ENCODE measurements around the gene IL11RA. TPM values are rescaled to one million over a fixed set of nuclear protein-coding genes. Genes with fewer than 3 reads are reported as not detected.

Gene IL11RA
- total and polyA plus RNA-seq, 9 of the 15 experiments (the other 6 are each of a cell fraction or from before 2014, with no cell fraction given), result 0.11 to 5.8 (median 2.8) TPM

- TF ChIP-seq ZC3H11A (IDR thresholded peaks at IDR 0.05; ENCODE audit: low read depth, low read length) (no peak), USF2 (CRISPR knock-in tag; IDR thresholded peaks at IDR 0.05) (peak; percentile 41), STAG1 (CRISPR knock-in tag; IDR thresholded peaks at IDR 0.05; ENCODE audit: borderline replicate concordance) (no peak), ZNF316 (IDR thresholded peaks at IDR 0.05) (no peak), NFATC3 (IDR thresholded peaks at IDR 0.05) (peak; percentile 89), ILF3 (IDR thresholded peaks at IDR 0.05; ENCODE audit: borderline replicate concordance) (no peak), SUPT5H (IDR thresholded peaks at IDR 0.05) (0 out of 2 replicates have a peak, but pooled peaks have one; percentile 48), HNRNPL (IDR thresholded peaks at IDR 0.05; ENCODE audit: low read depth, low read length) (peak; percentile 93), BCL6 (CRISPR knock-in tag; IDR thresholded peaks at IDR 0.05) (no peak), ILK (tag; IDR thresholded peaks at IDR 0.05; ENCODE audit: borderline replicate concordance, low read depth) (no peak), ZNF655 (CRISPR knock-in tag; IDR thresholded peaks at IDR 0.05) (no peak), ELK1 (CRISPR knock-in tag; IDR thresholded peaks at IDR 0.05) (no peak), XRCC4 (IDR thresholded peaks at IDR 0.05; ENCODE audit: extremely low read depth, insufficient read depth, insufficient read length) (no peak), ZNF407 (IDR thresholded peaks at IDR 0.05; ENCODE audit: low read depth) (no peak), CBX8 (IDR thresholded peaks at IDR 0.05; ENCODE audit: borderline replicate concordance, extremely low read depth, low read depth, low read length, poor library complexity, severe bottlenecking) (no peak), HMG20B (CRISPR knock-in tag; IDR thresholded peaks at IDR 0.05) (no peak), ATF7 (IDR thresholded peaks at IDR 0.05) (peak; percentile 97)
Measured at GRCh38 chr9:34637356-34638137, 14.4 kb upstream of the IL11RA start, which contains the start of gene SIGMAR1 (continued).
